DMS53 treated with DMSO at 0.1 percent for 48 hours (cell line): ENCODE results near the gene MDFI.

Source experiments
- DNase-seq: peaks from one replicate; lab custom pipeline; 2025; ENCODE audit not compliant: unreplicated experiment; lab: John Stamatoyannopoulos, UW

The MDFI gene

DNA sequence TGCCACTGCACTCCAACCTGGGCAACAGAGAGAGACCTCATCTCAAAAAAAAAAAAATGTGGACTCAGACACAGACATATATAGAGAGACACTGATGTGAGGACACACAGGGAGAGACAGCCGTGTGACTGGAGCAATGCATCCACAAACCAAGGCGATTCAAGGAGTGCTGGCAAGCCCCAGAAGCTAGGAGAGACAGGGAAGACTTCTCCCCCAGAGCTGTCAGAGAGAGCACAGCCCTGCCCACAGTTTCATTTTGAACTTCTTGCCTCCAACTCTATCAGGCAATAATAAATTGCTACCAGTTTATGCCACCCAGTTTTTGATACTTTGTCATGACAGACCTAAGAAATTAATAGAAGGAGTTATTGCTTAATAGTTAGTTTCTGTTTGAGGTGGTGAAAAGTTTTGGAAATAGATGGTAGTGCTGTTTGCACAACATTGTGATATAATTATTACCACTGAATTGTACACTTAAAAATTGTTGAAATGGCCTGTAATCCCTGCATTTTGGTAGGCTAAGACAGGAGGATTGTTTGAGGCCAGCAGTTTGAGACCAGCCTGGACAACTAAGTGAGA, 5.1 kb upstream of the MDFI start:
- no peak for DNase-seq

DNA sequence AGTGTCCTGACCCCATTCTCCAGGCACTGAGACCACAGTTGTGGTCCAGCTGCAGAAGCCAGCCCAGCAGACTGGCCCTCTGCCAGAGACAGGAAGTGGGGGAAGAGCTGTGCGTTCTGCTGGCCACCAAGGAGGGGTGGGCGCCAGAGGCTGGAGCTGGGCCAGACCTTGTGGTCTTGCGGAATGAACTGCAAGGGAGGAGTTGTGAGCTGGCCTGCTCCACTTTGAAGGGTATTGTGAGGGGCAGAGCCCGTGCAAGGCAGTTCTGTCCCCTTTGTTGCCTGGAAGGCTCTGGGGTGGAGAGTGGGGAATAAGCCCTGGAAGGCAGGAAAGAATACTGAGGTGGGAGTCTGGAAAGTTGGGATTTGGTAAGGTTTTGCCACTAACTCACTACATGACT, 3.6 kb upstream of the MDFI start:
- no peak for DNase-seq

DNA sequence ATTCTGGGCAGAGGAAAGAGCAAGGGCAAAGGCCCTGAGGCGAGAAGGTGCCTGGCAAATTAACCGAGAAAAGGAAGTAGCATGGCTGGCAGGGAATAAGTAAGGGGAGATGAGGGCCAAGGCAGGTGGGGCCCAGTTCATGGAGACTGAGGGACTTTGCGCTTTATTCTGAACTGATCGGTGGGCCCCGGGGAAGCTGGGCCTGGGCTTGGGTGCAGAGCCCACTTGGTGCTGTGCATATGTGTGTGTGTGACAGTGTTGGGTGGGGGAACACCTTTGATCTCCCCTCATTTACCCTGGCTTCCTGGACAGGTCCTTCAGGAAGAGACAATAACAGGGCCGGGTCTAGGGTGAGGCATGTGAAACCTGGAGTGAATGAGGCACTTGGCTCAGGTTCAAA, 2.9 kb upstream of the MDFI start:
- no peak for DNase-seq

DNA sequence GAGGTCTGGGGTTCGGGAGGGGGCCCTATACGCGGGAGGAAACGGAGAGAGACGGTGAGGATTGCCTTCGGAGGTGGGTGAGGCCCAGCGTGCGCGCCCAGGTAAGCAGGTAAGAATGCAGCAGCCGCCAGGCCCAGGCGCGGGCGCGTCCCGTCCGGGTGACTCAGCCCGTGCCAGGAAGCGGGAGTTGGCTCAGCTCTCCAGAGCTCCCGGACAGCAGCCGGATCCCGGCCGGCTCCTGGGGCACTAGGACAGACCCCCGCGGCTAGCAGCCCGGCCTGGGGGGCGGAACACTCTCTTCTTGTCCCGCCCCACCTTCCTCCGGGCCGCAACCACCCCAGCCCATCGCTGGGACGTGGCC, 1.5 kb upstream of the MDFI start:
- peak; percentile 47 for DNase-seq

DNA sequence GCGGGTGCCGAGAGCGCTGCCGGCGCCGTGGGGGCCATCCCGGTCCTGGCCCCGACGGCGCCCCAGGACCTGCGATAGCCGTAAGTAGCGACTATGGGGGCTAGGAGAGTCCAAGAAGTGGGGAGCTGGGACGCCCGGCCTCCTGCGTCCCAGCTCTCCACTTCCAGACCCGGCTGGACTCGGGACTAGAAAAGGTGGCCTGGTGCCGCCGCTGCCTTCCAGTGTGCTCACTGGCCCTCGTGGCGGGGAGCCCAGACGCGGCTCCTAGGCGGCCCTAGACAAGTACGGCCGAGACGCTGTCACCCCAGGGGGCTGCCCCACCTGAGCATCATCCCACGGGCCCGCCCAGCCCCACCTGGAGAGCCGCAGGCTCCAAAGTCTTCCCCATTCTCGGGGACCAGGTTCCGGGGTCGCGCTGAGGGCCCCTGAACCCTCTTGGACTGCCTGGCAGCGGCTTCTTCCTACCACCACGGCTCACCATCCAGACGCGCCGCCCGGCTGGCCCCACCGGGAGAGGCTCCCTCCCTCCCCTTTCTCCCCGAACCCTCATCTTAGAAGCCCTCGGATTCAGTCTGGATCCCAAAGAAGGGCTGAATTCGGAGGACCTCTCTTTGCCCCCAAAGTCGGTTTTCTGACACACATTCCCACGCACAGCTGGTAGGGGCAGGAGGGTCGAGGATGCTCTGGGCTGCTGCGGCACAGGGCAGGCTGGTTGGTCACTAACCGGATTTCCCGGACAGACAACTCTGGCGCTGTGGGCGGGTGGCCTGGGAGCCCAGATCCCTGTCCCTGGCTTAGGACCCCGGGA, 870 bp upstream of the MDFI start:
- no peak for DNase-seq

DNA sequence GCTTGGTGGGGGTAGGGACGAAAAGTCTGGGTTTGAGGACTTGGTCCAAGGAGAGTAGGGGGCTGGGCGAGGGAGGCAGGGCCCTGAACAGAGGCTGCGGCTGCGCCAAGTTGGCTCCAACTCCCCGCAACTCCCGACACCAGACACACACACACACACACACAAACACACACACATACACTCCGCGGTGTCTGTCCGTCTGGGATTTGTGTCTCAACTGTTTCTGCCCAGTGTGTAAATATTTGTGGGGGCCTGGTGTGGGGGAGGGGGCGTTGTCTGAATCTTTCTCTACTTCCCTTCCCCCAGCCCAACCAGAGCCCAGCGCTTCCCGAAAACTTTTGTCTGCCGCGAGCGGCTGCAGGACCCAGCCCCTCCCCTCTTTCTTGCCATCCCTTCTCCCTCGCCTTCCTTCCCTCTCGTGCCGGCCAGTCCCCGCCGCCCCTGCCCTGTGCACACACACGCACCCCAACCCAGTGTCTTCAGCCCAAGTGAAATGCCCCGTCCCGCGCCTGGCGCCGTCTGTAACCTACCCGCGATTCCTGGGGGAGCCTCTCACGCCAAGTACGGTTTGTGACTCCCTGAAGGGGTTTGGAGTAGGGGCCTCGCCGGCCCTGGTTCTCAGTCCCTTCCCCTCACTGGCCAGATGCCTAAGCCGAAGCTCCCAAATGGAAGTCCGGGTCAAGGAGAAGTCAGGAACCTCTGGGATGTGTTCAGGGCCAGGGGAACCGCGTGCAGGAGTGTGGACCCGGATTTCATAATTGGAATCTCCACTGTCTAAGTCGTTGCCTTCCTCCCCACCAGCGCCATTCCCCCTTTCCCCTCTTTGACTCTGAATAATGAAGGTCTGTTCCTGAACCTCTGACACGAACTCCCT, 904 bp downstream of the MDFI start:
- no peak for DNase-seq

DNA sequence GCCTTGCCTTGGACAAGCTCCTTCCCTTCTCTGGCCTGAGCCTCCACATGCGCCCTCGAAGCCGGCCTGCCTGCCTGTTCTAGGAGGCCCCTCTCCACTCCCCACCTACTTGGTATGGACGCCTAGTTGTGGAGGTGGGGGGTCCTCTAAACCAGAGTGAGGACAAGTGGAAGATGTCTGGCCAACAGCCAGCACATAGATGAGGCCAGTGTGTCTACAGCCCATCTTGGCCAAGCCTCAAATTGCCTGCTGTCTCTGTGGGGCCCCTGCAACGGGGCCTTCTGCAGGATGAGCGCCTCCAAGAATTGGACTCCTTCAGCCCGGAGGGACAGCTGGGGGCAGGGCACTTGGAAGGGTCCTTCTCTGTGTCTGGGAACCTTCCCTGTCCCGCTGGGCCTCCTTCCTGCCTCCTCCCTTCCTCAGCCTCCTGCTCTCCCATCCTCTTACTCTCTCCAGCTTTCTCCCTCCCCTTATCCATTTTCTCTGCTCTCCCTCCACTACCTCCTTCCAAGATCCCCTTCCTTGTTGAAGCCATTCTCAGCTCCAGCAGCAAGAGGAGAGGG, 1.6 kb downstream of the MDFI start:
- DNase-seq: no peak

DNA sequence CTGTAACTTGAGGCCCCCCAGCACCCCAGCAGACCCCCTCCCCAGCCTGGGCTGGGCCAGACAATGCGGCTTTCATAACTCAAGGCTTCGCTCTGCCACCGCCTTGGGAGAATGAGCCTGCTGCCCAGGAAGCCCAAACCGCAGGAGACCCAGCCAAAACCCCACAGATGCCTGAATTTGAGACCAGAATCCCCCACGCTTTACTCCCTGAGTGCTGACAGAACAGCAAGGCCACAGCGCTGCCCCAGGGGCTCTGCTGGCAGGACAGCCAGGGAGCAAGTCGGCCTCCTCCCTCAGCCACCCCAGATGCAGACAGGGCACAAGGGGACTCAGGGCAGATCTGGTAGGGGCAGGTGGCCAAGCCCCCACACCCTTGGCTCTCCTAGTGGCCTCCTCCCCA, 2.2 kb downstream of the MDFI start:
- DNase-seq: no peak

DNA sequence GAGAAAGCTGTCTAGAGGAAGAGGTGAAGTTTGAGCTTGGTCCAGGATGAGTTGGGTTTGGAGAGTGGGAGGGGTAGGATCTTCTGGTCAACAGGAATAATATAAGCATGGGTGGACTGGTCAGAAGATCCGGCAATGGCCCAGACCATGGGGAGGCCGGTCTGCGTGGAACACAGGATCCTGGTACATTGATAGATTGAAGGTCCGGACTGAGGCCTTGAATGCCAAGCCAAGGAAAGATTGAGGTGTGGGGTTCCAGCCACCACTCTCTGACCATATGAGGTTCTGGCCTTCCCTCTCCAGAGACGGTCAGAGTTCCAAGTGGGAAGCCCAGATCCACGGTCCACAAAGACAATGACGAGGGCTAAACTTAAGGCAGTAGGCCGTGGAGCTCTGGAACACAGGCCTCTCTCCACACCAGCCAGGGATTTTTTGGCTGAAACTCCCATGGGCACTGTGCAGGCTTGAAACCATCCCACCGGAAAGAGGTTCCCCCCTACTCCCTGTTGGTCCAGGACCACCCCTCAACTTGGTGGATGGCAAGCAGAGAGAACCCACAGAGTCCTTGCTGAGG, 3.2 kb downstream of the MDFI start:
- no peak for DNase-seq

- no peak for DNase-seq
These were observed 4.1 kb downstream of the MDFI start for GRCh38 chr6:41642090-41642959.

DNA sequence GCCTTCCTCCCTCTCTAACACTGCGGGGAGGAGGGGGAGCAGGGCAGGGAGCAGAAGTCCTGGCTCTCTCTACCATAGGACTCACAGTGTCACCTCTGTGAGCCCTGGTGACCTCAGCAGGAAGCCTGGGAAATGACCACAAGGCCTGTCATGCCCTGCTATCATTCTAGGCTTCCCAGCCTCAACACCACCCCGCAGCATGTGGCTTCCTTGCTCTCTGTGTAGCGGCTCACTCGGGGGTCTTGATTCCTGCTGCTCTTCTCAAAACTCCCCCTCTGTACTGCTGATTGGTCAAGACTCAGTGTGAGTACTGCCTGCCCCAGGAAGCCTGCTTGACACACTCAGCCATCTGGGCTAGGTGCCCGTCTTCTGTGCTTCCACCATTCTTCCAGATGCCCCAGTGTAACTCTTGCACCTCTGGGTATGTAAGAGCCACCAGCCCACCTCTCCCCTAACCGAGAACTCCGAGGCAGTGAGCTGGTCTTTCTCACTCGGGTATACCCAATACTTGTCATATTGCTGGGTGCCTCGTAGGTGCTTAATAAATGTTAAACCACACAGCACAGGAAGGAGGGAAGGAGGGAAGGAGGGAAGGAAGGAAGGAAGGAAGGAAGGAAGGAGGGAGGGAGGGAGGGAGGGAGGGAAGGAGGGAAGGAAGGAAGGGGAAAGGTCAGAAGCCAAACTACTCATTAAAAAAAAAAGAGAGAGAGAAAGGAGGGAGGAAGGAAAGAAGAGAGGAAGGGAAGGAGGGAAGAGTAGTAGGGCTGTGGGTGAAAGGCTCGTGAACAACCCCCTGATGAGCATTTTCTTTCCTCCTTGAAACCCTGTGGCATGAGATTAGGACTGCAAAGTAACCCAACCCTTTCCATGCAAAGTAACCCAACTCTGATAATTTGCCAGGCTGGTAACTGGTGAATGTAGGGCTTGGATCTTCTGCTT, 5.0 kb downstream of the MDFI start:
- no peak for DNase-seq

GRCh38 chr6:41643899-41644269, 5.6 kb downstream of the MDFI start:
- DNase-seq: no peak

- DNase-seq: no peak
These were observed 6.1 kb downstream of the MDFI start for GRCh38 chr6:41644297-41644879.

DNA sequence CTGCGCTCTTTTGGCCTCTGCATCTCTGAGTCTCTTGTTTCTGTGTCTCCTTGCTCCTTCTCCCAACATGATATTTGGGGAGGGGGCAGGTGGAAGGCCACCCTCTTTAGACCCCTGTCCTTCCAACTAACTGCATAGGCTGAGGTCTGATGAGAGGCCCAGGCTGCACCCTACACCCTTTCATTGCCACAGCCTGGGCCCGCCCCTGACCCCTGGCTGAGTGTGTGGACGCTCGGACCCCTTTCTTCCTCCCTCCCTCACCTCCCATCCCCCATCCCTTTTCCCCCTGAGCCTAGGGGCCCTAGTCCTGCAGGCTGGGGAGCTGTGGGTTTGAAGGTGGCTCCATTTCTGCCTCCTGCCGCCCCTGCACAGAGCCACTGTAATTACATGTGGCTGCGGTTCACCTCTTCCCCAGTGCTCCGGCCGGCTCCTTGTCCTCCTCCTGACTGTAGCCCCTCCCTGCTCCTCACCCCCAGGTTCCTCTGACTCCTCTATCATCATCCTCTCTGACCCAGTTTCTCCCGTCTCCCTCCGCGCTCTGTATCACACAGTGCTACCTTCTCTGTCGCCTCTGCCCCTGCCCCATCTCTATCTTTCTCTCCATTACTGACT, 6.8 kb downstream of the MDFI start:
- no peak for DNase-seq

GRCh38 chr6:41646026-41646795, 7.9 kb downstream of the MDFI start:
- no peak for DNase-seq

- DNase-seq: no peak
These were observed 8.8 kb downstream of the MDFI start for GRCh38 chr6:41647061-41647511.

DNA sequence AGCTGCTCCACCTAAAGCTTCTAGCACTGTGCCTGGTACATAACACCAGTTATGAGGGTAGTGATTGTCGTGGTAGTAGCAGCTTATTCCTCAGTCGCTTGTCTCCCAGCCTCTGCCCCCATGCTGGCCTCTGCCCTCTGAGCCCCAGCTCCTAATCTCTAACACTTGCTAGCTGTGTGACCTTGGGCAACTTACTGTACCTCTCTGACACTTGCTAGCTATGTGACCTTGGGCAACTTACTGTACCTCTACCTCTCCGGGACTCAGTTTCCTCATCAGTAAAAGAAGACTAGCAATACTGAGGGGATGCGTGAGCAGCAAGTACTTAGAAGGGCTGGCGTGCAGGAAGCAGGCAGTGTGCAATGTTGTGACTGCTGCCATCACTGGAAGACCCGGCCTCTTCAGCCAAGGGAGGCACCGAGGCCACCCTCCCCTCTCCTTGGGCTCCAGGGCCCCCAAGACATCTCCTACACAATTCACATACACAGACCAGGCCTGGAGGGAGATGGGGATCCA, 9.9 kb downstream of the MDFI start:
- no peak for DNase-seq

DNA sequence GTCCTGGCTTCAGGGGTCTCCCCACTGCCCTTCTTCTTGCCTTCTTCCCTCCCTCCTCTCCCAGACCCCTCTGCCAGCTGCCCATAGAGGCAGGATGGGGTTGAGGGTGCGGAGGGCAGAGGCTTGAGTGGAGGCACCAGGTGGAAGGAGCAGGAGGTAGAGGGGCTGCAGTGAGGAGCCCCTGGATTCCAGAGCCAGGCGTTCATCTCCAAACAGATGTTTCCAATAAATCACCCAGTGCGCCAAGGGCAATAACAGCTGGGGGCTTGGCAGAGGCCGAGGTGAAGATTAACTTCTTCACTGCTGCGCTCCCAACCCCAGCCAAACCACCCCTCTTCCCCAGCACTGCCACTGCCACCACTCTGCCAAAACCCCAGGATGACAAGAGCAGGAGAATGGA, 10.7 kb downstream of the MDFI start:
- DNase-seq: no peak
